H1 (cell line): ENCODE measurements around the gene AURKB. TPM values are rescaled to one million over a fixed set of nuclear protein-coding genes. Genes with fewer than 3 reads are reported as not detected.

Source experiments
- CBX5 ChIP-seq: fragments of 300-800, 300-1000 bp; sonication (generic); IDR thresholded peaks from 2 replicates; pipeline ENCODE4 v1.7.1; 2016; ENCODE audit warnings: antibody characterized with exemption, low read length, low read depth
- CEBPB ChIP-seq: IDR thresholded peaks from 2 replicates; pipeline ENCODE4 v1.6.1; 2012; ENCODE audit warnings: low read depth, low read length
- CHD2 ChIP-seq: IDR thresholded peaks from 2 replicates; pipeline ENCODE4 v1.6.1; 2012; ENCODE audit warnings: low read length, improper control_type of control experiment
- CREB1 ChIP-seq: IDR thresholded peaks from 2 replicates; pipeline ENCODE4 v1.6.1; 2012; ENCODE audit warnings: inconsistent platforms
- CTBP2 ChIP-seq: IDR thresholded peaks from 2 replicates; pipeline ENCODE4 v1.7.0; 2011; ENCODE audit warnings: borderline replicate concordance, mild to moderate bottlenecking, moderate library complexity, mixed read lengths, low read length; ENCODE audit not compliant: insufficient read depth, insufficient read length
- EGR1 ChIP-seq: IDR thresholded peaks from 2 replicates; pipeline ENCODE4 v1.6.1; 2011; ENCODE audit warnings: low read depth, low read length, borderline replicate concordance
- EP300 ChIP-seq, 2 experiments: IDR thresholded peaks; 1 replicate in 1 of 2; 2 replicates in 1 of 2; pipeline ENCODE4 v1.6.1; 2011 to 2012; ENCODE audit warnings: low read depth in 2 of 2, low read length in 2 of 2, mild to moderate bottlenecking in 2 of 2, borderline replicate concordance in 1 of 2, inconsistent platforms in 1 of 2, moderate library complexity in 1 of 2
- JUND ChIP-seq: IDR thresholded peaks from 2 replicates; pipeline ENCODE4 v1.6.1; 2011; ENCODE audit warnings: mild to moderate bottlenecking, improper control_type of control experiment, low read length
- MAFK ChIP-seq: IDR thresholded peaks from 2 replicates; pipeline ENCODE4 v1.6.1; 2012; ENCODE audit warnings: low read depth, mild to moderate bottlenecking, improper control_type of control experiment, low read length
- NANOG ChIP-seq: IDR thresholded peaks from 2 replicates; pipeline ENCODE4 v1.6.1; 2011; ENCODE audit warnings: low read length, low read depth, mild to moderate bottlenecking, inconsistent platforms; ENCODE audit not compliant: insufficient read depth, poor library complexity, severe bottlenecking
- POLR2A ChIP-seq, 2 experiments: IDR thresholded peaks; 1 replicate in 1 of 2; 2 replicates in 1 of 2; pipeline ENCODE4 v1.6.1; 2011; ENCODE audit warnings: low read depth in 2 of 2, low read length in 2 of 2, mild to moderate bottlenecking in 2 of 2; ENCODE audit errors: control extremely low read depth in 1 of 2
- RNF2 ChIP-seq: fragments of 200-900, 300-1000 bp; sonication (generic); IDR thresholded peaks from 2 replicates; pipeline ENCODE4 v1.7.1; 2016; ENCODE audit warnings: borderline replicate concordance, low read depth, mild to moderate bottlenecking, antibody characterized with exemption, low read length; ENCODE audit not compliant: poor library complexity, severe bottlenecking; ENCODE audit errors: missing control alignments
- RXRA ChIP-seq: IDR thresholded peaks from 2 replicates; pipeline ENCODE4 v1.6.1; 2011; ENCODE audit warnings: low read depth, mild to moderate bottlenecking, low read length, moderate library complexity; ENCODE audit not compliant: insufficient read depth
- SIN3A ChIP-seq, 2 experiments: IDR thresholded peaks in 1 of 2; conservative IDR thresholded peaks in 1 of 2; 2 replicates each; pipeline ENCODE4 v1.6.1; 2011 to 2012; ENCODE audit warnings: low read length in 2 of 2, improper control_type of control experiment in 1 of 2, low read depth in 1 of 2, mild to moderate bottlenecking in 1 of 2
- SIRT6 ChIP-seq: IDR thresholded peaks from one replicate; pipeline ENCODE4 v1.7.1; 2012; ENCODE audit warnings: low read length, inconsistent platforms
- SP2 ChIP-seq: IDR thresholded peaks from 2 replicates; pipeline ENCODE4 v1.6.1; 2012; ENCODE audit warnings: mild to moderate bottlenecking, low read length, inconsistent platforms
- TAF7 ChIP-seq: optimal IDR thresholded peaks from 2 replicates; pipeline ENCODE3; 2011; ENCODE audit warnings: low read depth, mild to moderate bottlenecking, inconsistent platforms, low read length, moderate library complexity, borderline replicate concordance
- TBP ChIP-seq: IDR thresholded peaks from 2 replicates; pipeline ENCODE4 v1.6.1; 2011; ENCODE audit warnings: low read depth, low read length, improper control_type of control experiment
- polyA plus RNA-seq, 7 experiments: library from polyadenylated mRNA; depleted of rRNA in 3 of 7; stranded (reverse) in 5 of 7; unstranded in 2 of 7; fragments of >200 nt in 5 of 7; fragments of 200-250 nt in 2 of 7; gene quantifications; 1 replicate in 5 of 7; 2 replicates in 1 of 7; 4 replicates in 1 of 7; pipeline versions ENCODE4 v1.2.1 to v1.2.3, GENCODE V29; 2011 to 2013; ENCODE audit warnings: missing spikeins in 2 of 7, mixed read lengths in 2 of 7
- total RNA-seq: library from RNA; stranded (reverse); fragmentation: NEBNext Ultra II Directional; extraction: Animal tissue kit (Norgen Biotek cat#: 25700); gene quantifications from 2 replicates; pipeline ENCODE4 v1.2.1, GENCODE V29; 2021
- TF ChIP-seq, protein P1 (sequence below): IDR thresholded peaks from 2 replicates; pipeline ENCODE4 v1.6.1; 2012; ENCODE audit warnings: low read length, inconsistent platforms
- TF ChIP-seq, protein P2 (sequence below): IDR thresholded peaks from 2 replicates; pipeline ENCODE4 v1.6.1; 2012; ENCODE audit warnings: inconsistent platforms
- TF ChIP-seq, protein P3 (sequence below): IDR thresholded peaks from 2 replicates; pipeline ENCODE4 v1.6.1; 2012; ENCODE audit warnings: inconsistent platforms

AURKB gene
- total and polyA plus RNA-seq, 2 of the 8 experiments (the other 6 are each of a cell fraction or from before 2014, with no cell fraction given), result 102 to 160 TPM

DNA sequence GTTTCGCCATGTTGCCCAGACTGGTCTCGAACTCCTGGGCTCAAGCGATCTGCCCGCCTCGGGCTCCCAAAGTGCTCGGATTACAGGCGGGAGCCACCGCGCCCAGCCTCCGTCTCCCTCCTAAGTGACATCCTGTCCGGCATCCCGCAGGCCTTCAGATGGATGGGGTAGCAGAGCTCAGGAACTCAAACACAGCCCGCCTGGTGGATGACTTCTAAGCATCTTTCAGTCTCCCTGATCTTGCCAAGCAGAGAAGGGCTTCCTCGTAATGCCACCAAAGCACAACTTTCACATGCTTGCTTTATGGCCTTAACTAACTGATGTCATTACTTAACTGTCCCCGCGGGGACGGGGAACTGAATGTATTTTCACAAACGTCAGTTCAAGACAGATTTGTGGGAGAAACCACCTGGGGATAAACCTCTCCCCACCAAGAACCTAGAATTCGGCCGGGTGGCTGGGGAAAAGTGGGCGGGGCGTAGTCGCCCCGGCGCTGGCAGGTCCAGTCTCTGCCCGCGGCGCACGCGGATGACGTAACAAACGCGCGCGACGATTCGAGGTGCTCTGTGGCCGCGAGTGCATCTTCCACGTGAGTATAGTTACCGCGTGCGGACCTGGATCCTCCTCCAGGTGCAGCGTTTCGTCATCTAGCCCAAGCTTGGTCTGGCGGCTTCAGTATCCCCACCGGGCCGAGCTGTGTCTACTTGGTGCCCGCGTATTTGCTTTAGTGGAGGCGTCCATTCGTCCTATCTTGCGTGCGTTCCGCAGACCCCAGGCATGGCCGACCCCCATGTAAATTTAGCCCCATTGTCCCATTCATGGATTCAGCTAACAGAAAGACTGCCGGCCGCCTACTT is 38.6 kb upstream of the AURKB start, which contains the start of gene PFAS (continued):
- TF ChIP-seq CTBP2, result no peak
- TF ChIP-seq, protein P1, sequence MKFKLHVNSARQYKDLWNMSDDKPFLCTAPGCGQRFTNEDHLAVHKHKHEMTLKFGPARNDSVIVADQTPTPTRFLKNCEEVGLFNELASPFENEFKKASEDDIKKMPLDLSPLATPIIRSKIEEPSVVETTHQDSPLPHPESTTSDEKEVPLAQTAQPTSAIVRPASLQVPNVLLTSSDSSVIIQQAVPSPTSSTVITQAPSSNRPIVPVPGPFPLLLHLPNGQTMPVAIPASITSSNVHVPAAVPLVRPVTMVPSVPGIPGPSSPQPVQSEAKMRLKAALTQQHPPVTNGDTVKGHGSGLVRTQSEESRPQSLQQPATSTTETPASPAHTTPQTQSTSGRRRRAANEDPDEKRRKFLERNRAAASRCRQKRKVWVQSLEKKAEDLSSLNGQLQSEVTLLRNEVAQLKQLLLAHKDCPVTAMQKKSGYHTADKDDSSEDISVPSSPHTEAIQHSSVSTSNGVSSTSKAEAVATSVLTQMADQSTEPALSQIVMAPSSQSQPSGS, result peak; percentile 71; the same call in 1 of the 2 replicates
- no peak for TF ChIP-seq CHD2
- no peak for TF ChIP-seq SP2
- TF ChIP-seq MAFK, result no peak
- no peak for TF ChIP-seq RNF2
- TF ChIP-seq NANOG, result no peak
- peak; percentile 99 for TF ChIP-seq CREB1
- TF ChIP-seq SIRT6, result no peak
- no peak for TF ChIP-seq RXRA
- peak; percentile 18 for TF ChIP-seq TAF7
- TF ChIP-seq, protein P2, sequence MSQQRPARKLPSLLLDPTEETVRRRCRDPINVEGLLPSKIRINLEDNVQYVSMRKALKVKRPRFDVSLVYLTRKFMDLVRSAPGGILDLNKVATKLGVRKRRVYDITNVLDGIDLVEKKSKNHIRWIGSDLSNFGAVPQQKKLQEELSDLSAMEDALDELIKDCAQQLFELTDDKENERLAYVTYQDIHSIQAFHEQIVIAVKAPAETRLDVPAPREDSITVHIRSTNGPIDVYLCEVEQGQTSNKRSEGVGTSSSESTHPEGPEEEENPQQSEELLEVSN, result no peak
- TF ChIP-seq JUND, result no peak
- TF ChIP-seq SIN3A (conservative IDR thresholded peaks at IDR 0.05 in 1 of 2, IDR thresholded peaks at IDR 0.05 in 1 of 2; ENCODE audit: low read depth in 1 of 2, low read length in 2 of 2), result peak; percentile 70 to 93; a peak in 3 of 4 replicates
- no peak for TF ChIP-seq EGR1
- TF ChIP-seq, protein P3, sequence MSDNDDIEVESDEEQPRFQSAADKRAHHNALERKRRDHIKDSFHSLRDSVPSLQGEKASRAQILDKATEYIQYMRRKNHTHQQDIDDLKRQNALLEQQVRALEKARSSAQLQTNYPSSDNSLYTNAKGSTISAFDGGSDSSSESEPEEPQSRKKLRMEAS, result peak; percentile 94
- peak; percentile 71 to 94 for TF ChIP-seq POLR2A (IDR thresholded peaks at IDR 0.05; ENCODE audit: control extremely low read depth in 1 of 2, low read depth in 2 of 2, low read length in 2 of 2)
- TF ChIP-seq CBX5, result no peak
- TF ChIP-seq TBP, result peak; percentile 83
- TF ChIP-seq CEBPB, result peak; percentile 57
- no peak for TF ChIP-seq EP300 (IDR thresholded peaks at IDR 0.05; ENCODE audit: borderline replicate concordance in 1 of 2, low read depth in 2 of 2, low read length in 2 of 2)
